H9 (cell line): ENCODE measurements around the gene CYP19A1. TPM values are rescaled to one million over a fixed set of nuclear protein-coding genes. Genes with fewer than 3 reads are reported as not detected.

Experiments
- DNase-seq: peaks from one replicate; pipeline ENCODE4 v3.0.0-alpha.2; 2017
- H2AFZ ChIP-seq: one replicate; pipeline ENCODE4 v1.6.1; 2013; ENCODE audit warnings: mild to moderate bottlenecking, low read length, control low read depth, moderate library complexity
- H2AK5ac ChIP-seq: 2 replicates; pipeline ENCODE4 v1.6.1; 2013; ENCODE audit warnings: low read length, control low read depth, mixed read lengths; ENCODE audit not compliant: insufficient read length
- H2BK120ac ChIP-seq: one replicate; pipeline ENCODE4 v1.6.1; 2013; ENCODE audit warnings: low read depth, mild to moderate bottlenecking, low read length, control low read depth, inconsistent platforms; ENCODE audit not compliant: poor library complexity, severe bottlenecking
- H2BK12ac ChIP-seq: 2 replicates; pipeline ENCODE4 v1.6.1; 2013; ENCODE audit warnings: low read length, control low read depth, mixed read lengths, low read depth; ENCODE audit not compliant: insufficient read length
- H2BK15ac ChIP-seq: 2 replicates; pipeline ENCODE4 v1.6.1; 2013; ENCODE audit warnings: low read depth, low read length, control low read depth
- H2BK20ac ChIP-seq: one replicate; pipeline ENCODE4 v1.6.1; 2013; ENCODE audit warnings: low read depth, mild to moderate bottlenecking, low read length, control low read depth, inconsistent platforms; ENCODE audit not compliant: poor library complexity, severe bottlenecking
- H2BK5ac ChIP-seq: 2 replicates; pipeline ENCODE4 v1.6.1; 2013; ENCODE audit warnings: low read length, control low read depth, mixed read lengths; ENCODE audit not compliant: insufficient read length
- H3K14ac ChIP-seq: 2 replicates; pipeline ENCODE4 v1.6.1; 2013; ENCODE audit warnings: low read length, control low read depth; ENCODE audit not compliant: insufficient read depth
- H3K18ac ChIP-seq: 2 replicates; pipeline ENCODE4 v1.6.1; 2013; ENCODE audit warnings: low read depth, mild to moderate bottlenecking, mixed read lengths, low read length, control low read depth; ENCODE audit not compliant: insufficient read length
- H3K23ac ChIP-seq: 2 replicates; pipeline ENCODE4 v1.6.1; 2013; ENCODE audit warnings: low read length, control low read depth, mixed read lengths, low read depth; ENCODE audit not compliant: insufficient read length
- H3K23me2 ChIP-seq: 2 replicates; pipeline ENCODE4 v1.6.1; 2013; ENCODE audit warnings: low read depth, mild to moderate bottlenecking, mixed read lengths, low read length, control low read depth; ENCODE audit not compliant: insufficient read length, poor library complexity, severe bottlenecking
- H3K27ac ChIP-seq: 2 replicates; pipeline ENCODE4 v1.5.1; 2013; ENCODE audit warnings: low read length, control low read depth, mixed read lengths, low read depth; ENCODE audit not compliant: insufficient read length
- H3K27me3 ChIP-seq: 2 replicates; pipeline ENCODE4 v1.6.1; 2013; ENCODE audit warnings: low read length, control low read depth, inconsistent platforms; ENCODE audit not compliant: insufficient read depth
- H3K4ac ChIP-seq: 2 replicates; pipeline ENCODE4 v1.6.1; 2013; ENCODE audit warnings: low read depth, mild to moderate bottlenecking, control low read depth, inconsistent platforms, low read length, moderate library complexity
- H3K4me1 ChIP-seq: 2 replicates; pipeline ENCODE4 v1.6.1; 2013; ENCODE audit warnings: low read length, control low read depth, inconsistent platforms; ENCODE audit not compliant: insufficient read depth
- H3K4me2 ChIP-seq: 2 replicates; pipeline ENCODE4 v1.6.1; 2013; ENCODE audit warnings: low read length, control low read depth, mixed read lengths; ENCODE audit not compliant: insufficient read length, insufficient read depth
- H3K56ac ChIP-seq: 2 replicates; pipeline ENCODE4 v1.6.1; 2013; ENCODE audit warnings: low read depth, mild to moderate bottlenecking, mixed read lengths, low read length, control low read depth; ENCODE audit not compliant: insufficient read length
- H3K79me1 ChIP-seq: 2 replicates; pipeline ENCODE4 v1.6.1; 2013; ENCODE audit warnings: low read depth, mild to moderate bottlenecking, moderate library complexity, low read length, control low read depth, inconsistent platforms; ENCODE audit not compliant: insufficient read depth, poor library complexity, severe bottlenecking
- H3K79me2 ChIP-seq: 2 replicates; pipeline ENCODE4 v1.6.1; 2013; ENCODE audit warnings: low read length, control low read depth, inconsistent platforms; ENCODE audit not compliant: insufficient read depth
- H3K9ac ChIP-seq: 2 replicates; pipeline ENCODE4 v1.6.1; 2013; ENCODE audit warnings: low read length, control low read depth, mixed read lengths; ENCODE audit not compliant: insufficient read length; ENCODE audit errors: extremely low read depth
- H3K9me3 ChIP-seq: one replicate; pipeline ENCODE4 v1.6.1; 2013; ENCODE audit warnings: low read depth, low read length, inconsistent platforms; ENCODE audit not compliant: control insufficient read depth
- H3T11ph ChIP-seq: one replicate; pipeline ENCODE4 v1.6.1; 2013; ENCODE audit warnings: mild to moderate bottlenecking, low read length, control low read depth, inconsistent platforms
- H4K20me1 ChIP-seq: one replicate; pipeline ENCODE4 v1.6.1; 2013; ENCODE audit not compliant: control insufficient read depth, insufficient read length, insufficient read depth
- H4K5ac ChIP-seq: 2 replicates; pipeline ENCODE4 v1.6.1; 2013; ENCODE audit warnings: low read depth, mild to moderate bottlenecking, mixed read lengths, low read length, control low read depth; ENCODE audit not compliant: insufficient read length
- H4K8ac ChIP-seq: replicated peaks from 2 replicates; pipeline ENCODE4 v1.6.1; 2013; ENCODE audit warnings: low read length, control low read depth, mixed read lengths, low read depth; ENCODE audit not compliant: insufficient read length
- H4K91ac ChIP-seq: 2 replicates; pipeline ENCODE4 v1.6.1; 2013; ENCODE audit warnings: low read depth, mild to moderate bottlenecking, moderate library complexity, mixed read lengths, low read length, control low read depth; ENCODE audit not compliant: insufficient read length
- H3K27ac Mint-ChIP-seq, 3 experiments: 2 replicates in 2 of 3; 3 replicates in 1 of 3; pipeline ENCODE4 v1.8.0; 2020 to 2021; ENCODE audit warnings: mixed read lengths in 3 of 3, mild to moderate bottlenecking in 1 of 3, moderate library complexity in 1 of 3
- H3K27me3 Mint-ChIP-seq: 2 replicates; pipeline ENCODE4 v1.8.0; 2021; ENCODE audit warnings: low read depth, mild to moderate bottlenecking, moderate library complexity, mixed read lengths
- H3K36me3 Mint-ChIP-seq, 3 experiments: 2 replicates in 2 of 3; 3 replicates in 1 of 3; pipeline ENCODE4 v1.8.0; 2020 to 2021; ENCODE audit warnings: low read depth in 3 of 3, mixed read lengths in 3 of 3; ENCODE audit not compliant: insufficient read depth in 1 of 3
- H3K4me1 Mint-ChIP-seq, 2 experiments: 2 replicates each; pipeline ENCODE4 v1.8.0; 2020; ENCODE audit warnings: mixed read lengths in 2 of 2
- H3K4me3 Mint-ChIP-seq, 2 experiments: 2 replicates in 1 of 2; 3 replicates in 1 of 2; pipeline ENCODE4 v1.8.0; 2020 to 2021; ENCODE audit warnings: mild to moderate bottlenecking in 2 of 2, mixed read lengths in 2 of 2, moderate library complexity in 1 of 2
- H3K9me3 Mint-ChIP-seq, 2 experiments: 2 replicates in 1 of 2; 3 replicates in 1 of 2; pipeline ENCODE4 v1.8.0; 2020; ENCODE audit warnings: mild to moderate bottlenecking in 2 of 2, mixed read lengths in 2 of 2, moderate library complexity in 1 of 2
- CTCF ChIP-seq: fragments of 200-600 bp; sonication (generic); conservative IDR thresholded peaks from 3 replicates; pipeline ENCODE4 v1.8.0; 2021; ENCODE audit warnings: antibody characterized with exemption, mild to moderate bottlenecking
- WGBS: extraction: QIAGEN DNeasy Blood & Tissue Kit; methylation state at CpG from one replicate; pipeline ENCODE4 v1.1.7; 2013; ENCODE audit warnings: missing lambda C conversion rate, low lambda C conversion rate, mixed read lengths; ENCODE audit not compliant: insufficient read length; ENCODE audit errors: extremely low coverage; 5-methylcytosine and 5-hydroxymethylcytosine counted together
- total RNA-seq: library from RNA; stranded (reverse); gene quantifications from 2 replicates; pipeline ENCODE4 v1.2.1, GENCODE V29; 2021

CYP19A1 gene
- total RNA-seq, 1 experiment from 2014 or later, result not detected

- no peak overlapping the region for H3K4me3 Mint-ChIP-seq
- peaks cover 2% of the 10 kb centered on the region; the same call in 1 of the 2 replicates for H3K4me1 ChIP-seq
- H3K4me1 Mint-ChIP-seq, result peaks cover 4 to 6% of the 10 kb centered on the region in 2 experiments
- no peak overlapping the region for H3K14ac ChIP-seq
- H3K36me3 Mint-ChIP-seq, result no peaks in the 10 kb centered on the region; a peak in 1 of 7 replicates
- no peak overlapping the region for H4K8ac ChIP-seq
- no peak overlapping the region for H2AFZ ChIP-seq
- no peaks in the 10 kb centered on the region for H3K79me2 ChIP-seq
- H3K9ac ChIP-seq, result no peak overlapping the region
- H3K23me2 ChIP-seq, result no peaks in the 10 kb centered on the region
- no peak overlapping the region for H3K27ac Mint-ChIP-seq
- no peak for DNase-seq
- no peak overlapping the region for H2BK12ac ChIP-seq
- H3K79me1 ChIP-seq, result no peaks in the 10 kb centered on the region
- H3K27me3 ChIP-seq, result no peaks in the 10 kb centered on the region
- H3T11ph ChIP-seq, result no peak overlapping the region
- peaks cover 6% of the 10 kb centered on the region for H3K27me3 Mint-ChIP-seq
- H3K9me3 Mint-ChIP-seq, result no peaks in the 10 kb centered on the region
- no peak overlapping the region for H2BK120ac ChIP-seq
- no peak overlapping the region for H3K27ac ChIP-seq
- no peak overlapping the region for H3K4me2 ChIP-seq
- H3K56ac ChIP-seq, result no peak overlapping the region
- H3K4ac ChIP-seq, result no peak overlapping the region
- no peak overlapping the region for H4K5ac ChIP-seq
- no peak overlapping the region for H4K91ac ChIP-seq
- H2AK5ac ChIP-seq, result no peak overlapping the region
- H3K23ac ChIP-seq, result no peak overlapping the region
- H2BK15ac ChIP-seq, result no peak overlapping the region
- no peak overlapping the region for H3K18ac ChIP-seq
- no peak for TF ChIP-seq CTCF
- WGBS, result no CpG with 5 or more reads among the region's 1 CpG
- H2BK5ac ChIP-seq, result no peak overlapping the region
- no peak overlapping the region for H2BK20ac ChIP-seq
- H4K20me1 ChIP-seq, result no peaks in the 10 kb centered on the region
- no peaks in the 10 kb centered on the region for H3K9me3 ChIP-seq
These were observed 92.8 kb downstream of the CYP19A1 start for GRCh38 chr15:51245628-51246027.
